PC-3 (cell line): ENCODE measurements around the gene FOXL3. TPM values are rescaled to one million over a fixed set of nuclear protein-coding genes. Genes with fewer than 3 reads are reported as not detected.

ENCODE experiments used
- ATAC-seq: fragments of 200-7000 bp; cut with Tn5 transposase; 2 replicates; pipeline ENCODE4 v1.9.1; 2020; ENCODE audit warnings: mild to moderate bottlenecking, moderate library complexity
- BruUV-seq: library from RNA; stranded (reverse); fragments of 400-500 nt; replicated peaks from 2 replicates; lab custom pipeline; 2021; lab: Mats Ljungman, UMichigan
- CTCF ChIA-PET: fragments of 300-600 bp; sonication (Branson Sonifier 250); formaldehyde crosslinking; loops from one replicate; lab custom pipeline; 2022; ENCODE audit warnings: antibody characterized with exemption; lab: Charles Lee
- POLR2A ChIA-PET: fragments of 300-600 bp; sonication (Branson Sonifier 250); formaldehyde crosslinking; loops from one replicate; lab custom pipeline; 2022; ENCODE audit warnings: antibody characterized with exemption; ENCODE audit not compliant: unreplicated experiment; lab: Charles Lee
- DNase-seq: peaks from one replicate; pipeline ENCODE4 v3.0.0-alpha.2; 2015
- H2AFZ ChIP-seq: fragments of 300-600 bp; sonication (generic); 2 replicates; pipeline ENCODE4 v1.6.0; 2016; ENCODE audit warnings: antibody characterized with exemption, low read length
- H3F3A ChIP-seq: fragments of 300-600 bp; sonication (generic); one replicate; pipeline ENCODE4 v1.6.0; 2017; ENCODE audit warnings: antibody characterized with exemption, low read length, control low read depth, mild to moderate bottlenecking; ENCODE audit not compliant: unreplicated experiment
- H3K27ac ChIP-seq: fragments of 300-600 bp; sonication (generic); 2 replicates; pipeline ENCODE4 v1.5.1; 2016; ENCODE audit warnings: mild to moderate bottlenecking, low read length
- H3K27me3 ChIP-seq: fragments of 300-600 bp; sonication (generic); 2 replicates; pipeline ENCODE4 v1.6.1; 2016; ENCODE audit warnings: low read length, mixed read lengths
- H3K36me3 ChIP-seq: fragments of 300-600 bp; sonication (generic); 2 replicates; pipeline ENCODE4 v1.6.1; 2016; ENCODE audit warnings: low read depth, mixed run types, low read length, mixed read lengths
- H3K4me1 ChIP-seq: fragments of 300-600 bp; sonication (generic); 2 replicates; pipeline ENCODE4 v1.5.1; 2016; ENCODE audit warnings: low read length; ENCODE audit not compliant: insufficient read depth
- H3K4me2 ChIP-seq: fragments of 300-600 bp; sonication (generic); 2 replicates; pipeline ENCODE4 v1.6.0; 2016; ENCODE audit warnings: low read length
- H3K4me3 ChIP-seq: fragments of 300-600 bp; sonication (generic); 2 replicates; pipeline ENCODE4 v1.5.1; 2016; ENCODE audit warnings: mild to moderate bottlenecking, low read length, mixed read lengths
- H3K79me2 ChIP-seq: fragments of 300-600 bp; sonication (generic); 2 replicates; pipeline ENCODE4 v1.6.1; 2017; ENCODE audit warnings: low read length, mixed read lengths
- H3K9ac ChIP-seq: fragments of 300-600 bp; sonication (generic); 2 replicates; pipeline ENCODE4 v1.6.0; 2016; ENCODE audit warnings: mild to moderate bottlenecking, low read length
- H3K9me2 ChIP-seq: fragments of 300-600 bp; sonication (generic); replicated peaks from 2 replicates; pipeline ENCODE4 v1.6.1; 2016; ENCODE audit warnings: mixed run types, low read length, mixed read lengths
- H3K9me3 ChIP-seq: fragments of 300-600 bp; sonication (generic); 2 replicates; pipeline ENCODE4 v1.6.1; 2016; ENCODE audit warnings: low read length, mixed read lengths
- H4K20me1 ChIP-seq: fragments of 300-600 bp; sonication (generic); 2 replicates; pipeline ENCODE4 v1.6.1; 2016; ENCODE audit warnings: low read length, mixed read lengths
- EZH2 ChIP-seq: fragments of 300-600 bp; sonication (generic); IDR thresholded peaks from one replicate; pipeline ENCODE4 v1.6.1; 2017; ENCODE audit warnings: antibody characterized with exemption, mild to moderate bottlenecking, low read length; ENCODE audit not compliant: unreplicated experiment
- EZH2phosphoT487 ChIP-seq: fragments of 300-600 bp; sonication (generic); IDR thresholded peaks from 2 replicates; pipeline ENCODE4 v1.6.1; 2018; ENCODE audit warnings: mild to moderate bottlenecking, antibody characterized with exemption, low read length, borderline replicate concordance
- intact Hi-C: fragments of 100-400 bp; cut with micrococcal nuclease; formaldehyde crosslinking; loops from 2 replicates; pipeline ENCODE4 v1.9.0; 2023
- total RNA-seq: library from RNA; depleted of rRNA; stranded (reverse); fragments of >200 nt; gene quantifications from 2 replicates; pipeline ENCODE4 v1.2.3, GENCODE V29; 2014
- TF ChIP-seq, protein P1 (sequence below): fragments of 300-600 bp; sonication (generic); conservative IDR thresholded peaks from 2 replicates; pipeline ENCODE4 v1.5.1; 2017; ENCODE audit warnings: antibody characterized with exemption, low read depth, mild to moderate bottlenecking, low read length

The FOXL3 gene
- total RNA-seq, 1 experiment from 2014 or later = not detected

DNA sequence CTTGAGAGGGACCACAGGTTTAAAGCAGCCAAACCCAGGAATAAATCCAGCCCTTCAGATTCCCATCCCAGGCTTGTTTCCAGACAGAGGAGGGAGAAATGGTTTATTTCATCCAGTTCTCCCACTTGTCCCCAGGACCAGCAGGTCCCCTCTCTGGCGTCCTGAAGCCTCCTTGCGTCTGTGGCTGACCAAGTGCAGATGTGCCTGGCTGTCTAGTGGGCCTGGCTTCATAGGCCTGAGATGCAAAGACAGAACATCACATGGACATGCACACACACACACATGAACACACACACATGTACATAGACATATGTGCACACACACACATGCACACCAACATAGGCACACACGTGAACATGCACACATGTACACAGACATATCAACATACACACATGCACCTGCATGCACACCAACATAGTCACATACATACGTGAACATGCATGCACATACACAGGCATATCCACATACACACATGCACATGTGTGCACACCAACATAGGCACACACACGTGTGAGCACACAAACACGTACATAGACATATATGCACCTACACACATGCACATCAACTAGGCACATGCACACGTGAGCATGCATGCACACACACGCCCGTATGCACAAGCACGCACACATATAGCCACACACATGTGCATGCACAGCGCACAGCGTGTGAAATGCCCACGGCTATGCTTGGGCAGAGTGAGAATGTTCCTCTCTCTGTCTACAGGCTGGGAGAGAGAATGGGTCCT lies 10.7 kb downstream of the FOXL3 start:
- DNase-seq = no peak
- H3K4me2 ChIP-seq = no peak overlapping the region
- H3K27me3 ChIP-seq = no peaks in the 10 kb centered on the region
- no peak for ATAC-seq
- H3K27ac ChIP-seq = no peak overlapping the region
- BruUV-seq = no TSS peak
- CTCF ChIA-PET = no interaction called here
- no peaks in the 10 kb centered on the region for H3K4me1 ChIP-seq
- no peak overlapping the region for H2AFZ ChIP-seq
- H3F3A ChIP-seq = no peaks in the 10 kb centered on the region
- no peaks in the 10 kb centered on the region for H3K79me2 ChIP-seq
- no peaks in the 10 kb centered on the region for H3K9me3 ChIP-seq
- intact Hi-C loops = no loop called here
- H4K20me1 ChIP-seq = no peaks in the 10 kb centered on the region
- H3K36me3 ChIP-seq = no peaks in the 10 kb centered on the region
- POLR2A ChIA-PET = no interaction called here
- H3K9me2 ChIP-seq = no peaks in the 10 kb centered on the region
- TF ChIP-seq, protein P1, sequence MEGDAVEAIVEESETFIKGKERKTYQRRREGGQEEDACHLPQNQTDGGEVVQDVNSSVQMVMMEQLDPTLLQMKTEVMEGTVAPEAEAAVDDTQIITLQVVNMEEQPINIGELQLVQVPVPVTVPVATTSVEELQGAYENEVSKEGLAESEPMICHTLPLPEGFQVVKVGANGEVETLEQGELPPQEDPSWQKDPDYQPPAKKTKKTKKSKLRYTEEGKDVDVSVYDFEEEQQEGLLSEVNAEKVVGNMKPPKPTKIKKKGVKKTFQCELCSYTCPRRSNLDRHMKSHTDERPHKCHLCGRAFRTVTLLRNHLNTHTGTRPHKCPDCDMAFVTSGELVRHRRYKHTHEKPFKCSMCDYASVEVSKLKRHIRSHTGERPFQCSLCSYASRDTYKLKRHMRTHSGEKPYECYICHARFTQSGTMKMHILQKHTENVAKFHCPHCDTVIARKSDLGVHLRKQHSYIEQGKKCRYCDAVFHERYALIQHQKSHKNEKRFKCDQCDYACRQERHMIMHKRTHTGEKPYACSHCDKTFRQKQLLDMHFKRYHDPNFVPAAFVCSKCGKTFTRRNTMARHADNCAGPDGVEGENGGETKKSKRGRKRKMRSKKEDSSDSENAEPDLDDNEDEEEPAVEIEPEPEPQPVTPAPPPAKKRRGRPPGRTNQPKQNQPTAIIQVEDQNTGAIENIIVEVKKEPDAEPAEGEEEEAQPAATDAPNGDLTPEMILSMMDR = no peak
- TF ChIP-seq EZH2phosphoT487 (no peak), EZH2 (no peak)
- no peak overlapping the region for H3K4me3 ChIP-seq
- no peak overlapping the region for H3K9ac ChIP-seq

DNA sequence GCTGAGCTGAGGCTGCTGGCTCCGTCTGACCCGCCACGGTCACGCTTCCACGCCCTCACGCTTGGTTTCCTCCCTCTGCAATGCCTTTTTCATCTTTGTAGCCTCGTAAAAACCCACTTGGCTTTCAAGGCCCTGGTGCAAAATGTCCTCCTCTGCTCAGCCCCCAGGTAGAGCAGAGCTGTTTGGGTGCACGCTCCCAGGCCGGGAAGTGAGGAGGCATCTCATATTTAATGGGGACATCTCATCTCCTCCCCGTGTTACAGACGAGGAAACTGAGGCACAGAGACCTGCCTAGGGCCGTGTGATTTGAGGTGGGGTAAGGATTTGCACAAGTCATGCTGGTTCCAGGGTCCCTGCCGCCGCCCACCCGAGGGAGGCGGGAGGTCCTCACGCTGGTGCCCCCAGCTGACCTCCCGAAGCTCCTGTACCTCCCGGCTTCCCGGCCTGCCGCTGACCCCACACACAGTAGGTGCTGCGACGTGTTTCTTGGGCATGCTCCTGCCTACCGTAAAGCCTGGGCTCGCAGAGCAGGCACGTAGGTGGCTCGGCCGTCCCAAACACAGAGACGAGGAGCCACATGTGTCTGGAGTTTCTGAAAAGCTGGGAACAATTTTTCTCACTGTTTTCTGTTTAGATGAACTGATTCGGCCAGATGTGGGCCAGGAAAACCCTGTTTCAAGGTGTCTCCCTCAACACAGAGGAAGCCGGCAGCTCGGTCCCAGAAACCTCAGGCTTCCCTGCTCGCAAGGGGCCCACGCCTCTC lies 11.5 kb downstream of the FOXL3 start:
- no peaks in the 10 kb centered on the region for H3F3A ChIP-seq
- no peaks in the 10 kb centered on the region for H3K79me2 ChIP-seq
- ATAC-seq (no peak), DNase-seq (no peak)
- CTCF ChIA-PET = no interaction called here
- POLR2A ChIA-PET = no interaction called here
- TF ChIP-seq, protein P1 = no peak
- no peak for TF ChIP-seq EZH2
- TF ChIP-seq EZH2phosphoT487 = no peak
- no peaks in the 10 kb centered on the region for H4K20me1 ChIP-seq
- no peaks in the 10 kb centered on the region for H3K27me3 ChIP-seq
- no peaks in the 10 kb centered on the region for H3K4me1 ChIP-seq
- H3K4me2 ChIP-seq = no peak overlapping the region
- no peak overlapping the region for H3K4me3 ChIP-seq
- no peak overlapping the region for H3K27ac ChIP-seq
- no TSS peak for BruUV-seq
- H3K9me2 ChIP-seq = no peaks in the 10 kb centered on the region
- H3K9ac ChIP-seq = no peak overlapping the region
- no peaks in the 10 kb centered on the region for H3K9me3 ChIP-seq
- no peaks in the 10 kb centered on the region for H3K36me3 ChIP-seq
- H2AFZ ChIP-seq = no peak overlapping the region
- intact Hi-C loops = no loop called here
